H1 (cell line): ENCODE results near the gene ROM1.

Experiments
- EZH2 ChIP-seq: fragments of 200-600 bp; sonication (generic); IDR thresholded peaks from 2 replicates; pipeline ENCODE4 v1.7.1; 2012; ENCODE audit warnings: low read depth, mild to moderate bottlenecking, moderate library complexity, low read length, inconsistent platforms; ENCODE audit not compliant: severe bottlenecking
- GABPA ChIP-seq: IDR thresholded peaks from 2 replicates; pipeline ENCODE4 v1.6.1; 2011; ENCODE audit warnings: mild to moderate bottlenecking, low read length, moderate library complexity, borderline replicate concordance; ENCODE audit not compliant: insufficient read depth
- KDM5A ChIP-seq: fragments of 200-600 bp; IDR thresholded peaks from 2 replicates; pipeline ENCODE4 v1.7.1; 2012; ENCODE audit warnings: mild to moderate bottlenecking, low read length, inconsistent platforms, mixed read lengths
- POLR2A ChIP-seq, 2 experiments: IDR thresholded peaks; 1 replicate in 1 of 2; 2 replicates in 1 of 2; pipeline ENCODE4 v1.6.1; 2011; ENCODE audit warnings: low read depth in 2 of 2, low read length in 2 of 2, mild to moderate bottlenecking in 2 of 2; ENCODE audit errors: control extremely low read depth in 1 of 2
- RNF2 ChIP-seq: fragments of 200-900, 300-1000 bp; sonication (generic); IDR thresholded peaks from 2 replicates; pipeline ENCODE4 v1.7.1; 2016; ENCODE audit warnings: borderline replicate concordance, low read depth, mild to moderate bottlenecking, antibody characterized with exemption, low read length; ENCODE audit not compliant: poor library complexity, severe bottlenecking; ENCODE audit errors: missing control alignments
- SP1 ChIP-seq: IDR thresholded peaks from 2 replicates; pipeline ENCODE4 v1.6.1; 2011; ENCODE audit warnings: low read depth, low read length
- USF2 ChIP-seq: IDR thresholded peaks from 2 replicates; pipeline ENCODE4 v1.6.1; 2011; ENCODE audit warnings: low read length, improper control_type of control experiment
- TF ChIP-seq, protein P1 (sequence below): IDR thresholded peaks from 2 replicates; pipeline ENCODE4 v1.6.1; 2012; ENCODE audit warnings: inconsistent platforms
- TF ChIP-seq, protein P2 (sequence below), 3 experiments: IDR thresholded peaks; 1 replicate in 2 of 3; 2 replicates in 1 of 3; pipeline versions ENCODE4 v1.5.1 to v1.6.1; 2011; ENCODE audit warnings: low read length in 3 of 3, mild to moderate bottlenecking in 3 of 3, inconsistent platforms in 2 of 3, low read depth in 1 of 3, moderate library complexity in 1 of 3; ENCODE audit not compliant: insufficient read depth in 1 of 3; ENCODE audit errors: control extremely low read depth in 1 of 3
- TF ChIP-seq, protein P3 (sequence below): fragments of 300-600 bp; sonication (generic); IDR thresholded peaks from 2 replicates; pipeline ENCODE4 v1.7.1; 2012; ENCODE audit warnings: low read length, moderate library complexity, mild to moderate bottlenecking, inconsistent platforms; ENCODE audit not compliant: insufficient replicate concordance

DNA sequence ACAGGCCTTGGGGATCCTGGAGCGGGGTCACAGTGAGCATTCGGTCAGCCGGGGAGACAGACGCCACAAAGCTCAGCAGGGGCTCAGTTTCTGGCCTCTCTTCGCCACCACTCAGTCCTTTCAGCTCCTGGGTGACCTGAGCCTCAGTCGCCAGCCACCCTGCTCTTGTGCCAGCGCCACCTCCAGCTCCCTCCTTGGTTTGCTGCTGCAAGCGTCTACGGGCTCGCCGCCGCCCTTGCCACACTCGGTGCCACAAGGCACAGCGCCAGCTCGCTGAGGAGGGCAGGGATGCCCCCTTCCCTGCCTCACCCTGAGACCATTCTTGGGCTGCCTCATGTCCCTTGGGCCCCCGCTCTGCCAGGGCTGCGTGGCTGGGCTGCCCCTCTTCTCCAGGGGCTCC is 37.9 kb upstream of the ROM1 start:
- TF ChIP-seq, protein P1, sequence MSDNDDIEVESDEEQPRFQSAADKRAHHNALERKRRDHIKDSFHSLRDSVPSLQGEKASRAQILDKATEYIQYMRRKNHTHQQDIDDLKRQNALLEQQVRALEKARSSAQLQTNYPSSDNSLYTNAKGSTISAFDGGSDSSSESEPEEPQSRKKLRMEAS = no peak
- no peak for TF ChIP-seq POLR2A (IDR thresholded peaks at IDR 0.05; ENCODE audit: control extremely low read depth in 1 of 2, low read depth in 2 of 2, low read length in 2 of 2)
- TF ChIP-seq EZH2 = no peak
- TF ChIP-seq KDM5A = no peak
- no peak for TF ChIP-seq RNF2
- TF ChIP-seq, protein P2, sequence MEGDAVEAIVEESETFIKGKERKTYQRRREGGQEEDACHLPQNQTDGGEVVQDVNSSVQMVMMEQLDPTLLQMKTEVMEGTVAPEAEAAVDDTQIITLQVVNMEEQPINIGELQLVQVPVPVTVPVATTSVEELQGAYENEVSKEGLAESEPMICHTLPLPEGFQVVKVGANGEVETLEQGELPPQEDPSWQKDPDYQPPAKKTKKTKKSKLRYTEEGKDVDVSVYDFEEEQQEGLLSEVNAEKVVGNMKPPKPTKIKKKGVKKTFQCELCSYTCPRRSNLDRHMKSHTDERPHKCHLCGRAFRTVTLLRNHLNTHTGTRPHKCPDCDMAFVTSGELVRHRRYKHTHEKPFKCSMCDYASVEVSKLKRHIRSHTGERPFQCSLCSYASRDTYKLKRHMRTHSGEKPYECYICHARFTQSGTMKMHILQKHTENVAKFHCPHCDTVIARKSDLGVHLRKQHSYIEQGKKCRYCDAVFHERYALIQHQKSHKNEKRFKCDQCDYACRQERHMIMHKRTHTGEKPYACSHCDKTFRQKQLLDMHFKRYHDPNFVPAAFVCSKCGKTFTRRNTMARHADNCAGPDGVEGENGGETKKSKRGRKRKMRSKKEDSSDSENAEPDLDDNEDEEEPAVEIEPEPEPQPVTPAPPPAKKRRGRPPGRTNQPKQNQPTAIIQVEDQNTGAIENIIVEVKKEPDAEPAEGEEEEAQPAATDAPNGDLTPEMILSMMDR (IDR thresholded peaks at IDR 0.05; ENCODE audit: control extremely low read depth in 1 of 3, insufficient read depth in 1 of 3, low read depth in 1 of 3, low read length in 3 of 3) = no peak
- TF ChIP-seq, protein P3, sequence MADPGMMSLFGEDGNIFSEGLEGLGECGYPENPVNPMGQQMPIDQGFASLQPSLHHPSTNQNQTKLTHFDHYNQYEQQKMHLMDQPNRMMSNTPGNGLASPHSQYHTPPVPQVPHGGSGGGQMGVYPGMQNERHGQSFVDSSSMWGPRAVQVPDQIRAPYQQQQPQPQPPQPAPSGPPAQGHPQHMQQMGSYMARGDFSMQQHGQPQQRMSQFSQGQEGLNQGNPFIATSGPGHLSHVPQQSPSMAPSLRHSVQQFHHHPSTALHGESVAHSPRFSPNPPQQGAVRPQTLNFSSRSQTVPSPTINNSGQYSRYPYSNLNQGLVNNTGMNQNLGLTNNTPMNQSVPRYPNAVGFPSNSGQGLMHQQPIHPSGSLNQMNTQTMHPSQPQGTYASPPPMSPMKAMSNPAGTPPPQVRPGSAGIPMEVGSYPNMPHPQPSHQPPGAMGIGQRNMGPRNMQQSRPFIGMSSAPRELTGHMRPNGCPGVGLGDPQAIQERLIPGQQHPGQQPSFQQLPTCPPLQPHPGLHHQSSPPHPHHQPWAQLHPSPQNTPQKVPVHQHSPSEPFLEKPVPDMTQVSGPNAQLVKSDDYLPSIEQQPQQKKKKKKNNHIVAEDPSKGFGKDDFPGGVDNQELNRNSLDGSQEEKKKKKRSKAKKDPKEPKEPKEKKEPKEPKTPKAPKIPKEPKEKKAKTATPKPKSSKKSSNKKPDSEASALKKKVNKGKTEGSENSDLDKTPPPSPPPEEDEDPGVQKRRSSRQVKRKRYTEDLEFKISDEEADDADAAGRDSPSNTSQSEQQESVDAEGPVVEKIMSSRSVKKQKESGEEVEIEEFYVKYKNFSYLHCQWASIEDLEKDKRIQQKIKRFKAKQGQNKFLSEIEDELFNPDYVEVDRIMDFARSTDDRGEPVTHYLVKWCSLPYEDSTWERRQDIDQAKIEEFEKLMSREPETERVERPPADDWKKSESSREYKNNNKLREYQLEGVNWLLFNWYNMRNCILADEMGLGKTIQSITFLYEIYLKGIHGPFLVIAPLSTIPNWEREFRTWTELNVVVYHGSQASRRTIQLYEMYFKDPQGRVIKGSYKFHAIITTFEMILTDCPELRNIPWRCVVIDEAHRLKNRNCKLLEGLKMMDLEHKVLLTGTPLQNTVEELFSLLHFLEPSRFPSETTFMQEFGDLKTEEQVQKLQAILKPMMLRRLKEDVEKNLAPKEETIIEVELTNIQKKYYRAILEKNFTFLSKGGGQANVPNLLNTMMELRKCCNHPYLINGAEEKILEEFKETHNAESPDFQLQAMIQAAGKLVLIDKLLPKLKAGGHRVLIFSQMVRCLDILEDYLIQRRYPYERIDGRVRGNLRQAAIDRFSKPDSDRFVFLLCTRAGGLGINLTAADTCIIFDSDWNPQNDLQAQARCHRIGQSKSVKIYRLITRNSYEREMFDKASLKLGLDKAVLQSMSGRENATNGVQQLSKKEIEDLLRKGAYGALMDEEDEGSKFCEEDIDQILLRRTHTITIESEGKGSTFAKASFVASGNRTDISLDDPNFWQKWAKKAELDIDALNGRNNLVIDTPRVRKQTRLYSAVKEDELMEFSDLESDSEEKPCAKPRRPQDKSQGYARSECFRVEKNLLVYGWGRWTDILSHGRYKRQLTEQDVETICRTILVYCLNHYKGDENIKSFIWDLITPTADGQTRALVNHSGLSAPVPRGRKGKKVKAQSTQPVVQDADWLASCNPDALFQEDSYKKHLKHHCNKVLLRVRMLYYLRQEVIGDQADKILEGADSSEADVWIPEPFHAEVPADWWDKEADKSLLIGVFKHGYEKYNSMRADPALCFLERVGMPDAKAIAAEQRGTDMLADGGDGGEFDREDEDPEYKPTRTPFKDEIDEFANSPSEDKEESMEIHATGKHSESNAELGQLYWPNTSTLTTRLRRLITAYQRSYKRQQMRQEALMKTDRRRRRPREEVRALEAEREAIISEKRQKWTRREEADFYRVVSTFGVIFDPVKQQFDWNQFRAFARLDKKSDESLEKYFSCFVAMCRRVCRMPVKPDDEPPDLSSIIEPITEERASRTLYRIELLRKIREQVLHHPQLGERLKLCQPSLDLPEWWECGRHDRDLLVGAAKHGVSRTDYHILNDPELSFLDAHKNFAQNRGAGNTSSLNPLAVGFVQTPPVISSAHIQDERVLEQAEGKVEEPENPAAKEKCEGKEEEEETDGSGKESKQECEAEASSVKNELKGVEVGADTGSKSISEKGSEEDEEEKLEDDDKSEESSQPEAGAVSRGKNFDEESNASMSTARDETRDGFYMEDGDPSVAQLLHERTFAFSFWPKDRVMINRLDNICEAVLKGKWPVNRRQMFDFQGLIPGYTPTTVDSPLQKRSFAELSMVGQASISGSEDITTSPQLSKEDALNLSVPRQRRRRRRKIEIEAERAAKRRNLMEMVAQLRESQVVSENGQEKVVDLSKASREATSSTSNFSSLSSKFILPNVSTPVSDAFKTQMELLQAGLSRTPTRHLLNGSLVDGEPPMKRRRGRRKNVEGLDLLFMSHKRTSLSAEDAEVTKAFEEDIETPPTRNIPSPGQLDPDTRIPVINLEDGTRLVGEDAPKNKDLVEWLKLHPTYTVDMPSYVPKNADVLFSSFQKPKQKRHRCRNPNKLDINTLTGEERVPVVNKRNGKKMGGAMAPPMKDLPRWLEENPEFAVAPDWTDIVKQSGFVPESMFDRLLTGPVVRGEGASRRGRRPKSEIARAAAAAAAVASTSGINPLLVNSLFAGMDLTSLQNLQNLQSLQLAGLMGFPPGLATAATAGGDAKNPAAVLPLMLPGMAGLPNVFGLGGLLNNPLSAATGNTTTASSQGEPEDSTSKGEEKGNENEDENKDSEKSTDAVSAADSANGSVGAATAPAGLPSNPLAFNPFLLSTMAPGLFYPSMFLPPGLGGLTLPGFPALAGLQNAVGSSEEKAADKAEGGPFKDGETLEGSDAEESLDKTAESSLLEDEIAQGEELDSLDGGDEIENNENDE = no peak
- TF ChIP-seq GABPA = no peak
- TF ChIP-seq SP1 = no peak
- TF ChIP-seq USF2 = no peak
